Kidney (tissue), 14 donors: ENCODE results near the gene GRIA3. TPM values are rescaled to one million over a fixed set of nuclear protein-coding genes. Genes with fewer than 3 reads are reported as not detected.

ENCODE experiments used
- DNase-seq, 5 donors: peaks; one replicate each; pipeline ENCODE4 v3.0.0-alpha.2; 2013 to 2020
- FAIRE-seq: peaks from 2 replicates; lab custom pipeline; 2012; peaks lifted over from hg19 to GRCh38; lab: Jason Lieb, UNC
- H3K27ac ChIP-seq, 2 donors: one replicate each; pipeline ENCODE4 v1.7.0; 2013; ENCODE audit warnings: low read depth in 2 of 2, low read length in 2 of 2, inconsistent platforms in 1 of 2
- H3K27me3 ChIP-seq: one replicate; pipeline ENCODE4 v1.7.1; 2013; ENCODE audit warnings: low read length, inconsistent platforms; ENCODE audit not compliant: control insufficient read depth, insufficient read depth
- H3K36me3 ChIP-seq, 3 donors: one replicate each; pipeline versions ENCODE4 v1.7.0 to v1.7.1; 2013; ENCODE audit warnings: low read length in 3 of 3, control low read depth in 1 of 3, inconsistent platforms in 1 of 3; ENCODE audit not compliant: insufficient read depth in 3 of 3, control insufficient read depth in 2 of 3
- H3K4me1 ChIP-seq, 3 donors: one replicate each; pipeline versions ENCODE4 v1.7.0 to v1.7.1; 2013; ENCODE audit warnings: low read length in 3 of 3, inconsistent platforms in 1 of 3, low read depth in 1 of 3; ENCODE audit not compliant: control insufficient read depth in 2 of 3, insufficient read depth in 2 of 3
- H3K4me3 ChIP-seq, 3 donors: one replicate each; pipeline versions ENCODE4 v1.7.0 to v1.8.1; 2013; ENCODE audit warnings: low read length in 3 of 3, control low read depth in 1 of 3, inconsistent platforms in 1 of 3
- H3K9ac ChIP-seq, 3 donors: one replicate each; pipeline versions ENCODE4 v1.7.0 to v1.7.1; 2013; ENCODE audit warnings: low read length in 3 of 3, control low read depth in 1 of 3, inconsistent platforms in 1 of 3
- H3K9me3 ChIP-seq, 3 donors: one replicate each; pipeline versions ENCODE4 v1.7.0 to v1.7.1; 2013; ENCODE audit warnings: low read length in 3 of 3, control low read depth in 1 of 3, inconsistent platforms in 1 of 3; ENCODE audit not compliant: control insufficient read depth in 2 of 3, insufficient read depth in 1 of 3
- intact Hi-C: fragments of 100-400 bp; cut with DNase I; formaldehyde crosslinking; loops from one replicate; pipeline ENCODE4 v1.11.1; 2022
- polyA plus RNA-seq: library from polyadenylated mRNA; stranded (reverse); fragments of 350-450 nt; fragmentation: Illumina TruSeq; extraction: RNeasy Lipid Tissue Mini Kit (QIAGEN cat#74804); gene quantifications from one replicate; pipeline ENCODE4 v1.2.3, GENCODE V29; 2014; ENCODE audit warnings: low read depth, low replicate concordance; ENCODE audit not compliant: insufficient read depth
- total RNA-seq: library from RNA; stranded (reverse); fragmentation: NEBNext Ultra II Directional; extraction: Animal tissue kit (Norgen Biotek cat#: 25700); gene quantifications from one replicate; pipeline ENCODE4 v1.2.1, GENCODE V29; 2021
- TF ChIP-seq, protein P1 (sequence below): IDR thresholded peaks from 3 replicates; pipeline ENCODE4 v1.5.1; 2012; ENCODE audit warnings: mild to moderate bottlenecking, moderate library complexity, borderline replicate concordance; ENCODE audit not compliant: insufficient read depth; ENCODE audit errors: extremely low read depth
- donor health status: control.
- donor health status: control.
- donor health status: control.
- donor health status: control.
- donor health status: control.
- donor health status: DM: yes; HTN: yes; CAD: no.
- donor health status: Normal renal cell carcinoma (clear cell type).

Gene GRIA3
- total and polyA plus RNA-seq, 2 donors from 2014 or later: 1.4 to 5.8 TPM

DNA sequence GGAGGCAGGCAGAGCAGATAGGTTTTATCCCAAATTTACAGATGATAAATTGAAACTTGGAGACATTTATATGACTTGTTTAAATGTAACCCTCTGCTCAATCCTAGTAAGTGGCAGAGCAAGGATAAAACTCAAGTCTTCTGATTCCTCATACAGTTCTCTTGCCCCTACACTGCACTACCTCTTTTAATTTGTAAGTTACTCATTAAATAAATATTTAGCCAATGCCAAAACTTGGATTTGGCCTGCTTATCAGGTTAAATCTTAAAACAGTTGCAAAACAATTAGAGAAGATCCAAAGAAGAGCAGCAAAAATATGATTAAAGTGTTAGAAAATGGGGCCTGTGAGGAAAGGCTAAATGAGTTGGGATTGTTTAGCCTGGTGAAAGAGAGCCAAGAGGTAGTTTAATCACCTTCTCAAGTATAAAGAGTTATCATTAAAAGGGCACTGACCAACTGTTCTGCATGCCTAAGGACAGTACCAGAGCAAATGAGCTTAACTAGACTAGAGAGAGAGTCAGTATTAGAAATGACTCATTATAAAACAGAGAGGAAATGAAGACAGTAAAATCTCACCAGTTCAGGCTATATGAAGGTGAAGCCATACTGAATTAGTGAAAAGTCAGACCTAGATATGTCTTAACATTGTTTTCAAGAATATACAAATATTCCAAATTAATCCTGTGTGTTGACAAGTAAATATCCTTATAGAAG lies 146.3 kb downstream of the GRIA3 start:
- peak; percentile 68 for FAIRE-seq
- Histone ChIP-seq H3K4me1 (no peaks in the 10 kb centered on the region), H3K27me3 (no peaks in the 10 kb centered on the region), H3K9me3 (no peaks in the 10 kb centered on the region), H3K9ac (no peak overlapping the region), H3K36me3 (no peaks in the 10 kb centered on the region), H3K27ac (no peak overlapping the region), H3K4me3 (no peak overlapping the region)
- TF ChIP-seq, protein P1, sequence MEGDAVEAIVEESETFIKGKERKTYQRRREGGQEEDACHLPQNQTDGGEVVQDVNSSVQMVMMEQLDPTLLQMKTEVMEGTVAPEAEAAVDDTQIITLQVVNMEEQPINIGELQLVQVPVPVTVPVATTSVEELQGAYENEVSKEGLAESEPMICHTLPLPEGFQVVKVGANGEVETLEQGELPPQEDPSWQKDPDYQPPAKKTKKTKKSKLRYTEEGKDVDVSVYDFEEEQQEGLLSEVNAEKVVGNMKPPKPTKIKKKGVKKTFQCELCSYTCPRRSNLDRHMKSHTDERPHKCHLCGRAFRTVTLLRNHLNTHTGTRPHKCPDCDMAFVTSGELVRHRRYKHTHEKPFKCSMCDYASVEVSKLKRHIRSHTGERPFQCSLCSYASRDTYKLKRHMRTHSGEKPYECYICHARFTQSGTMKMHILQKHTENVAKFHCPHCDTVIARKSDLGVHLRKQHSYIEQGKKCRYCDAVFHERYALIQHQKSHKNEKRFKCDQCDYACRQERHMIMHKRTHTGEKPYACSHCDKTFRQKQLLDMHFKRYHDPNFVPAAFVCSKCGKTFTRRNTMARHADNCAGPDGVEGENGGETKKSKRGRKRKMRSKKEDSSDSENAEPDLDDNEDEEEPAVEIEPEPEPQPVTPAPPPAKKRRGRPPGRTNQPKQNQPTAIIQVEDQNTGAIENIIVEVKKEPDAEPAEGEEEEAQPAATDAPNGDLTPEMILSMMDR: no peak
- intact Hi-C loops: no loop called here
- no peak for DNase-seq

DNA sequence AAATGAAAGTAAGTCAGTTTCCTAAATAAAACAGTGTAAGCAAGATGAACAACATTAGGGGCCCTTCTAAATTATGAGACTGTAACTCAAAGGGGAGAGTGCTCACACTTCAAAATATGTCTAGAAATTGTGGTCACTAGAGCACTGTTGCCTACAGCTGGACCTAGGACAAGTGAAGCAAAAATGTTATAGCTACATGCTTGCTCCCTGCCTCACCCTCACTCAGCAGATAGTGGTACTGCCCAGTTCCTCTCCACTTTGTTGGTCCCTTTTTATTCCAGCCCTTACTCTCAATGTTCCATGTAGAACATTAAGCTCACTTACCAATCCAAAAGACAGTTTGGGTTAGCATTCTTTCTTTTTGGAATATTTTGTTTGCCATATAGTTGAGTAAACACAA lies 147.3 kb downstream of the GRIA3 start:
- H3K27me3 ChIP-seq: no peaks in the 10 kb centered on the region
- no peak for DNase-seq
- no peaks in the 10 kb centered on the region for H3K36me3 ChIP-seq
- no peak for FAIRE-seq
- intact Hi-C loops: no loop called here
- H3K27ac ChIP-seq: no peak overlapping the region
- no peaks in the 10 kb centered on the region for H3K9me3 ChIP-seq
- TF ChIP-seq, protein P1: no peak
- H3K4me3 ChIP-seq: no peak overlapping the region
- no peaks in the 10 kb centered on the region for H3K4me1 ChIP-seq
- no peak overlapping the region for H3K9ac ChIP-seq

DNA sequence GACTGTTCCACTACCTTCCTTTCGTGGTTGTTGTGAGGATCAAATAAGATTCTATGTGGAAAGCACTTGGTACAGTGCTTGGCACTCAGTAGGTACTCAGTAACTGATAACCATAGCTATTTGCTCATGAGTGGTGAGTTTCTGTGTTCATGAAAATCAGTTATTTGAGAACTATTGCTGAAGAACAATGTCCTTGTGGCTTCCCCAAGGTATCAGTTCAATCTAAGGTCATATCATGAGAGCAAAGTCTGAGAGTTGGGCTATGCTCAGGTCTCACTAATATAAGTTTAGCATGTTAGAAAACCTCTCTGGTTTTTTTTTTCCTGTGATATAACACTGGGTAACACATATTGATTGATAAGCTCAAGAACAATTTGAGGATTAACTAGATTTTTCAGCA lies 147.8 kb downstream of the GRIA3 start:
- H3K4me3 ChIP-seq: no peak overlapping the region

More for the DNA sequence above, 147.8 kb downstream of the GRIA3 start:
- Histone ChIP-seq H3K27me3 (no peaks in the 10 kb centered on the region), H3K36me3 (no peaks in the 10 kb centered on the region), H3K4me1 (no peaks in the 10 kb centered on the region), H3K9me3 (no peaks in the 10 kb centered on the region), H3K27ac (no peak overlapping the region), H3K9ac (no peak overlapping the region)
- DNase-seq (no peak), FAIRE-seq (no peak)
- intact Hi-C loops: no loop called here
- TF ChIP-seq, protein P1: no peak
